H1 (cell line): ENCODE results near the gene BGN. TPM values are rescaled to one million over a fixed set of nuclear protein-coding genes. Genes with fewer than 3 reads are reported as not detected.

Experiments
- CTCF ChIA-PET: fragments of 300-600 bp; sonication (Branson Sonifier 250); formaldehyde crosslinking; loops from one replicate; lab custom pipeline; 2021; ENCODE audit not compliant: partially characterized antibody; lab: Charles Lee
- POLR2A ChIA-PET: fragments of 300-600 bp; sonication (Branson Sonifier 250); formaldehyde crosslinking; loops from one replicate; lab custom pipeline; 2021; ENCODE audit warnings: inconsistent platforms; ENCODE audit not compliant: partially characterized antibody; lab: Charles Lee
- DNase-seq, 2 experiments: peaks; one replicate each; pipeline versions ENCODE4 v3.0.0 to v3.0.0-alpha.2; 2010 to 2022; ENCODE audit warnings: low spot score in 2 of 2, low read depth in 1 of 2, mixed read lengths in 1 of 2
- FAIRE-seq: peaks from 2 replicates; lab custom pipeline; 2011; peaks lifted over from hg19 to GRCh38; lab: Jason Lieb, UNC
- H2AFZ ChIP-seq: 2 replicates; pipeline ENCODE4 v1.8.1; 2012; ENCODE audit warnings: low read length, inconsistent platforms
- H2AK5ac ChIP-seq: 2 replicates; pipeline ENCODE4 v1.6.1; 2013; ENCODE audit warnings: low read depth, low read length
- H2BK120ac ChIP-seq: replicated peaks from 2 replicates; pipeline ENCODE3; 2013; ENCODE audit warnings: low read depth, low read length, inconsistent platforms
- H2BK12ac ChIP-seq: 2 replicates; pipeline ENCODE4 v1.6.1; 2013; ENCODE audit warnings: low read depth, low read length
- H2BK15ac ChIP-seq: 2 replicates; pipeline ENCODE4 v1.6.1; 2013; ENCODE audit warnings: low read length
- H2BK20ac ChIP-seq: 2 replicates; pipeline ENCODE4 v1.6.1; 2013; ENCODE audit warnings: low read length
- H2BK5ac ChIP-seq: 2 replicates; pipeline ENCODE4 v1.6.1; 2013; ENCODE audit warnings: low read depth, low read length
- H3K14ac ChIP-seq: 2 replicates; pipeline ENCODE4 v1.6.1; 2013; ENCODE audit warnings: inconsistent platforms; ENCODE audit not compliant: insufficient read length
- H3K18ac ChIP-seq: 2 replicates; pipeline ENCODE4 v1.6.1; 2013; ENCODE audit warnings: low read length; ENCODE audit errors: extremely low read depth
- H3K23ac ChIP-seq: 2 replicates; pipeline ENCODE4 v1.6.1; 2013; ENCODE audit warnings: inconsistent platforms; ENCODE audit not compliant: insufficient read length
- H3K23me2 ChIP-seq: 2 replicates; pipeline ENCODE4 v1.6.1; 2013; ENCODE audit warnings: low read depth, low read length
- H3K27ac ChIP-seq: 2 replicates; pipeline ENCODE4 v1.6.1; 2011; ENCODE audit warnings: low read depth, low read length, inconsistent platforms
- H3K27me3 ChIP-seq, 4 experiments: replicated peaks in 1 of 4; 1 replicate in 1 of 4; 2 replicates in 3 of 4; pipeline versions ENCODE4 v1.6.1 to v1.8.1; 2011 to 2013; ENCODE audit warnings: low read length in 3 of 4, mild to moderate bottlenecking in 3 of 4, inconsistent platforms in 2 of 4, mixed read lengths in 2 of 4, moderate library complexity in 1 of 4; ENCODE audit not compliant: control insufficient read depth in 3 of 4, insufficient read depth in 3 of 4; ENCODE audit errors: extremely low read depth in 1 of 4
- H3K36me3 ChIP-seq, 4 experiments: 2 replicates each; pipeline versions ENCODE4 v1.6.1 to v1.8.1; 2011 to 2013; ENCODE audit warnings: mild to moderate bottlenecking in 4 of 4, low read length in 3 of 4, moderate library complexity in 2 of 4, control low read depth in 1 of 4, inconsistent platforms in 1 of 4; ENCODE audit not compliant: insufficient read depth in 4 of 4, control insufficient read depth in 2 of 4
- H3K4ac ChIP-seq: replicated peaks from 2 replicates; pipeline ENCODE3; 2013; ENCODE audit warnings: low read length, low read depth, mixed read lengths, inconsistent platforms; ENCODE audit not compliant: insufficient read length
- H3K4me1 ChIP-seq, 4 experiments: replicated peaks in 1 of 4; 1 replicate in 1 of 4; 2 replicates in 3 of 4; pipeline versions ENCODE4 v1.6.1 to v1.8.1; 2011 to 2013; ENCODE audit warnings: low read length in 3 of 4, inconsistent platforms in 2 of 4, mixed read lengths in 1 of 4; ENCODE audit not compliant: insufficient read depth in 4 of 4, control insufficient read depth in 3 of 4
- H3K4me2 ChIP-seq, 2 experiments: 2 replicates each; pipeline versions ENCODE4 v1.6.1 to v1.8.1; 2011 to 2013; ENCODE audit warnings: low read depth in 2 of 2, low read length in 2 of 2, control low read depth in 1 of 2, inconsistent platforms in 1 of 2, mild to moderate bottlenecking in 1 of 2; ENCODE audit not compliant: insufficient read depth in 1 of 2
- H3K4me3 ChIP-seq, 4 experiments: fragments of 200-600, 300-600 bp in 1 of 4; sonication (generic), shearing (Covaris generic), sonication (Bioruptor Twin) in 1 of 4; 2 replicates each; pipeline versions ENCODE4 v1.5.1 to v1.8.1; 2011 to 2016; ENCODE audit warnings: low read length in 4 of 4, low read depth in 3 of 4, control low read depth in 2 of 4, inconsistent platforms in 2 of 4, mild to moderate bottlenecking in 2 of 4, mixed read lengths in 1 of 4, moderate library complexity in 1 of 4; ENCODE audit not compliant: insufficient read depth in 2 of 4; ENCODE audit errors: extremely low read depth in 1 of 4
- H3K56ac ChIP-seq: replicated peaks from 2 replicates; pipeline ENCODE3; 2013; ENCODE audit warnings: low read depth, mild to moderate bottlenecking, mixed read lengths, low read length, inconsistent platforms; ENCODE audit not compliant: insufficient read length
- H3K79me1 ChIP-seq: 2 replicates; pipeline ENCODE4 v1.6.1; 2013; ENCODE audit warnings: low read depth, low read length, control low read depth
- H3K79me2 ChIP-seq, 2 experiments: 2 replicates each; pipeline versions ENCODE4 v1.6.1 to v1.8.1; 2012 to 2013; ENCODE audit warnings: low read length in 2 of 2, mild to moderate bottlenecking in 2 of 2, inconsistent platforms in 1 of 2; ENCODE audit not compliant: insufficient read depth in 2 of 2, control insufficient read depth in 1 of 2
- H3K9ac ChIP-seq, 4 experiments: replicated peaks in 1 of 4; 1 replicate in 1 of 4; 2 replicates in 3 of 4; pipeline versions ENCODE4 v1.6.1 to v1.8.1; 2011 to 2013; ENCODE audit warnings: low read depth in 3 of 4, low read length in 3 of 4, control low read depth in 2 of 4, mild to moderate bottlenecking in 2 of 4, moderate library complexity in 2 of 4, inconsistent platforms in 1 of 4; ENCODE audit errors: extremely low read depth in 1 of 4
- H3K9me3 ChIP-seq, 2 experiments: 2 replicates each; pipeline versions ENCODE4 v1.6.1 to v1.8.1; 2012 to 2013; ENCODE audit warnings: mild to moderate bottlenecking in 2 of 2, moderate library complexity in 2 of 2, control low read depth in 1 of 2, inconsistent platforms in 1 of 2, low read depth in 1 of 2, low read length in 1 of 2, mixed read lengths in 1 of 2; ENCODE audit not compliant: insufficient read depth in 2 of 2
- H4K20me1 ChIP-seq, 2 experiments: replicated peaks in 1 of 2; 2 replicates each; pipeline versions ENCODE3 to v1.8.1; 2011 to 2013; ENCODE audit warnings: inconsistent platforms in 2 of 2, low read length in 2 of 2, mild to moderate bottlenecking in 1 of 2; ENCODE audit not compliant: insufficient read depth in 2 of 2, control insufficient read depth in 1 of 2
- H4K5ac ChIP-seq: 2 replicates; pipeline ENCODE4 v1.6.1; 2013; ENCODE audit warnings: low read length, low read depth, mixed read lengths, inconsistent platforms; ENCODE audit not compliant: insufficient read length
- H4K8ac ChIP-seq: 2 replicates; pipeline ENCODE4 v1.8.0; 2013; ENCODE audit warnings: mild to moderate bottlenecking, moderate library complexity, low read length, inconsistent platforms; ENCODE audit not compliant: insufficient read depth; ENCODE audit errors: extremely low read depth
- H4K91ac ChIP-seq: replicated peaks from 2 replicates; pipeline ENCODE3; 2013; ENCODE audit warnings: low read length, mixed read lengths, inconsistent platforms; ENCODE audit not compliant: insufficient read length
- ATF2 ChIP-seq: IDR thresholded peaks from 2 replicates; pipeline ENCODE4 v1.6.1; 2012; ENCODE audit warnings: low read length, inconsistent platforms
- BACH1 ChIP-seq: IDR thresholded peaks from 2 replicates; pipeline ENCODE4 v1.6.1; 2012; ENCODE audit warnings: low read length, improper control_type of control experiment
- EP300 ChIP-seq, 2 experiments: IDR thresholded peaks; 1 replicate in 1 of 2; 2 replicates in 1 of 2; pipeline ENCODE4 v1.6.1; 2011 to 2012; ENCODE audit warnings: low read depth in 2 of 2, low read length in 2 of 2, mild to moderate bottlenecking in 2 of 2, borderline replicate concordance in 1 of 2, inconsistent platforms in 1 of 2, moderate library complexity in 1 of 2
- NRF1 ChIP-seq: IDR thresholded peaks from 2 replicates; pipeline ENCODE4 v1.6.1; 2011; ENCODE audit warnings: mild to moderate bottlenecking, low read depth, low read length, improper control_type of control experiment
- RNF2 ChIP-seq: fragments of 200-900, 300-1000 bp; sonication (generic); IDR thresholded peaks from 2 replicates; pipeline ENCODE4 v1.7.1; 2016; ENCODE audit warnings: borderline replicate concordance, low read depth, mild to moderate bottlenecking, antibody characterized with exemption, low read length; ENCODE audit not compliant: poor library complexity, severe bottlenecking; ENCODE audit errors: missing control alignments
- SIX5 ChIP-seq: IDR thresholded peaks from 2 replicates; pipeline ENCODE4 v1.6.1; 2011; ENCODE audit warnings: mild to moderate bottlenecking, low read depth, low read length
- SRF ChIP-seq: IDR thresholded peaks from 2 replicates; pipeline ENCODE4 v1.6.1; 2011; ENCODE audit warnings: mild to moderate bottlenecking, low read depth, low read length, moderate library complexity
- WGBS, 2 experiments: shearing (Covaris generic) in 1 of 2; methylation state at CpG; one replicate each; pipeline versions ENCODE4 v1.1.6 to v1.1.7; 2013 to 2015; ENCODE audit warnings: low lambda C conversion rate in 2 of 2, mixed read lengths in 2 of 2, inconsistent platforms in 1 of 2, low coverage in 1 of 2, missing lambda C conversion rate in 1 of 2; ENCODE audit not compliant: insufficient replicate concordance in 2 of 2, insufficient coverage in 1 of 2, insufficient read length in 1 of 2; ENCODE audit errors: extremely low coverage in 1 of 2, missing lambda C conversion rate in 1 of 2; 5-methylcytosine and 5-hydroxymethylcytosine counted together
- polyA plus RNA-seq, 7 experiments: library from polyadenylated mRNA; depleted of rRNA in 3 of 7; stranded (reverse) in 5 of 7; unstranded in 2 of 7; fragments of >200 nt in 5 of 7; fragments of 200-250 nt in 2 of 7; gene quantifications; 1 replicate in 5 of 7; 2 replicates in 1 of 7; 4 replicates in 1 of 7; pipeline versions ENCODE4 v1.2.1 to v1.2.3, GENCODE V29; 2011 to 2013; ENCODE audit warnings: missing spikeins in 2 of 7, mixed read lengths in 2 of 7
- total RNA-seq: library from RNA; stranded (reverse); fragmentation: NEBNext Ultra II Directional; extraction: Animal tissue kit (Norgen Biotek cat#: 25700); gene quantifications from 2 replicates; pipeline ENCODE4 v1.2.1, GENCODE V29; 2021

Gene BGN
- total and polyA plus RNA-seq, 2 of the 8 experiments (the other 6 are each of a cell fraction or from before 2014, with no cell fraction given) = 1.8 to 2.4 TPM

- Histone ChIP-seq H4K8ac (no peak overlapping the region), H3K4me1 (peaks cover 0 to 18% (median 7%) of the 10 kb centered on the region in 4 experiments; a peak in 4 of 7 replicates), H2AFZ (no peak overlapping the region), H2BK12ac (no peak overlapping the region), H3K4me2 (no peak overlapping the region), H3K56ac (no peak overlapping the region), H3K23me2 (no peaks in the 10 kb centered on the region; the same call in 1 of the 2 replicates), H2BK15ac (no peak overlapping the region), H3K9me3 (no peaks in the 10 kb centered on the region), H3K27me3 (peaks cover 0 to 2% (median 0%) of the 10 kb centered on the region in 4 experiments; a peak in 5 of 7 replicates), H3K23ac (no peak overlapping the region), H3K27ac (no peak overlapping the region), H3K36me3 (no peaks in the 10 kb centered on the region), H2BK5ac (no peak overlapping the region), H4K91ac (no peak overlapping the region), H3K4ac (no peak overlapping the region), H3K79me1 (no peaks in the 10 kb centered on the region), H3K9ac (no peak overlapping the region), H2BK20ac (no peak overlapping the region), H2AK5ac (no peak overlapping the region), H4K5ac (no peak overlapping the region), H4K20me1 (no peaks in the 10 kb centered on the region), H3K79me2 (no peaks in the 10 kb centered on the region), H3K4me3 (no peak overlapping the region), H2BK120ac (no peak overlapping the region), H3K18ac (no peak overlapping the region), H3K14ac (no peak overlapping the region)
- ChIA-PET POLR2A (interaction anchor here (1.5 kb wide), 1 partner anchor 19 kb away, joined by 4 read pairs; no protein-coding TSS in a partner anchor), CTCF (interaction anchor here (4.5 to 7.5 kb wide), 2 partner anchors 15 to 20 kb away, joined by 42 to 50 read pairs; partner anchors contain the start of gene HAUS7)
- DNase-seq (no peak), FAIRE-seq (no peak)
- TF ChIP-seq BACH1 = no peak
- no peak for TF ChIP-seq ATF2
- no peak for TF ChIP-seq EP300 (IDR thresholded peaks at IDR 0.05; ENCODE audit: borderline replicate concordance in 1 of 2, low read depth in 2 of 2, low read length in 2 of 2)
- TF ChIP-seq SIX5 = no peak
- no peak for TF ChIP-seq RNF2
- TF ChIP-seq SRF = no peak
- no peak for TF ChIP-seq NRF1
- 78% methylated on average over 6 of the region's 12 CpGs; no CpG with 5 or more reads in 1 of the 2 experiments for WGBS, 2 experiments
Measured at GRCh38 chrX:153492543-153492942, 2.2 kb upstream of the BGN start.
